ENCODE measurements around the gene KCNA10.
"Not testable (repeated sequence)": the region's sequence is repeated elsewhere in the genome, so short reads cannot be mapped to it uniquely, and the experiment has no call there.

KCNA10 gene

GRCh38 chr1:110515041-110515440 is 3.9 kb downstream of the KCNA10 start:
- TF ChIP-seq EZH2 (optimal IDR thresholded peaks at IDR 0.05; ENCODE audit: low read depth, low read length) (no peak), EZH2phosphoT487 (IDR thresholded peaks at IDR 0.05; ENCODE audit: low read length) (no peak), CTCF (IDR thresholded peaks at IDR 0.05; ENCODE audit: low read length) (no peak)
- Histone ChIP-seq H3K9me3 (replicated peaks; ENCODE audit: insufficient read depth, low read length) (no peaks in the 10 kb centered on the region), H3K27me3 (replicated peaks; ENCODE audit: insufficient read depth, low read length) (no peaks in the 10 kb centered on the region), H3K9ac (ENCODE audit: low read length) (no peak overlapping the region), H3K4me2 (ENCODE audit: low read depth, low read length) (no peak overlapping the region), H3K27ac (ENCODE audit: low read length) (no peak overlapping the region), H3K36me3 (replicated peaks; ENCODE audit: insufficient read depth, low read length) (no peaks in the 10 kb centered on the region), H2AFZ (ENCODE audit: low read length) (no peak overlapping the region), H4K20me1 (ENCODE audit: insufficient read depth, low read length) (no peaks in the 10 kb centered on the region), H3K9me2 (replicated peaks; ENCODE audit: insufficient read depth, low read length) (no peaks in the 10 kb centered on the region), H3K79me2 (ENCODE audit: low read length) (no peaks in the 10 kb centered on the region), H3K4me1 (ENCODE audit: low read length) (no peaks in the 10 kb centered on the region), H3K4me3 (ENCODE audit: low read length) (no peak overlapping the region), H3F3A (ENCODE audit: insufficient read depth, low read length) (no peaks in the 10 kb centered on the region)
- DNase-seq = no peak

- no peaks in the 10 kb centered on the region for H3K79me2 ChIP-seq (ENCODE audit: low read length)
- no peaks in the 10 kb centered on the region for H3K9me2 ChIP-seq (replicated peaks; ENCODE audit: insufficient read depth, low read length)
- TF ChIP-seq CTCF (IDR thresholded peaks at IDR 0.05; ENCODE audit: low read length) (no peak), EZH2phosphoT487 (IDR thresholded peaks at IDR 0.05; ENCODE audit: low read length) (no peak), EZH2 (optimal IDR thresholded peaks at IDR 0.05; ENCODE audit: low read depth, low read length) (no peak)
- no peak overlapping the region for H2AFZ ChIP-seq (ENCODE audit: low read length)
- H3F3A ChIP-seq (ENCODE audit: insufficient read depth, low read length) = no peaks in the 10 kb centered on the region
- H3K36me3 ChIP-seq (replicated peaks; ENCODE audit: insufficient read depth, low read length) = no peaks in the 10 kb centered on the region
- no peaks in the 10 kb centered on the region for H4K20me1 ChIP-seq (ENCODE audit: insufficient read depth, low read length)
- H3K4me2 ChIP-seq (ENCODE audit: low read depth, low read length) = no peak overlapping the region
- H3K27me3 ChIP-seq (replicated peaks; ENCODE audit: insufficient read depth, low read length) = no peaks in the 10 kb centered on the region
- DNase-seq = no peak
- H3K4me1 ChIP-seq (ENCODE audit: low read length) = no peaks in the 10 kb centered on the region
- no peak overlapping the region for H3K9ac ChIP-seq (ENCODE audit: low read length)
- H3K4me3 ChIP-seq (ENCODE audit: low read length) = no peak overlapping the region
- H3K27ac ChIP-seq (ENCODE audit: low read length) = no peak overlapping the region
- no peaks in the 10 kb centered on the region for H3K9me3 ChIP-seq (replicated peaks; ENCODE audit: insufficient read depth, low read length)
Observed at GRCh38 chr1:110513511-110513910, 5.5 kb downstream of the KCNA10 start.

GRCh38 chr1:110511436-110511835 is 7.5 kb downstream of the KCNA10 start:
- TF ChIP-seq CTCF (IDR thresholded peaks at IDR 0.05; ENCODE audit: low read length) (no peak), EZH2phosphoT487 (IDR thresholded peaks at IDR 0.05; ENCODE audit: low read length) (no peak), EZH2 (optimal IDR thresholded peaks at IDR 0.05; ENCODE audit: low read depth, low read length) (no peak)
- Histone ChIP-seq H3K4me1 (ENCODE audit: low read length) (no peaks in the 10 kb centered on the region), H3K9ac (ENCODE audit: low read length) (no peak overlapping the region)

GRCh38 chr1:110510921-110511320 is 8.1 kb downstream of the KCNA10 start:
- not testable (repeated sequence) for H3K9me2 ChIP-seq (replicated peaks; ENCODE audit: insufficient read depth, low read length); H3K36me3 ChIP-seq (replicated peaks; ENCODE audit: insufficient read depth, low read length); H3K79me2 ChIP-seq (ENCODE audit: low read length); H3F3A ChIP-seq (ENCODE audit: insufficient read depth, low read length); H3K4me2 ChIP-seq (ENCODE audit: low read depth, low read length); H3K27ac ChIP-seq (ENCODE audit: low read length); H3K4me3 ChIP-seq (ENCODE audit: low read length); DNase-seq; H3K9me3 ChIP-seq (replicated peaks; ENCODE audit: insufficient read depth, low read length); H4K20me1 ChIP-seq (ENCODE audit: insufficient read depth, low read length); H2AFZ ChIP-seq (ENCODE audit: low read length); H3K9ac ChIP-seq (ENCODE audit: low read length); H3K27me3 ChIP-seq (replicated peaks; ENCODE audit: insufficient read depth, low read length); H3K4me1 ChIP-seq (ENCODE audit: low read length)

More at GRCh38 chr1:110511436-110511835, 7.5 kb downstream of the KCNA10 start:
- Histone ChIP-seq H3K27ac (ENCODE audit: low read length) (no peak overlapping the region), H3K9me2 (replicated peaks; ENCODE audit: insufficient read depth, low read length) (no peaks in the 10 kb centered on the region), H3K79me2 (ENCODE audit: low read length) (no peaks in the 10 kb centered on the region), H4K20me1 (ENCODE audit: insufficient read depth, low read length) (no peaks in the 10 kb centered on the region), H2AFZ (ENCODE audit: low read length) (no peak overlapping the region), H3K36me3 (replicated peaks; ENCODE audit: insufficient read depth, low read length) (no peaks in the 10 kb centered on the region), H3K9me3 (replicated peaks; ENCODE audit: insufficient read depth, low read length) (no peaks in the 10 kb centered on the region), H3F3A (ENCODE audit: insufficient read depth, low read length) (no peaks in the 10 kb centered on the region), H3K4me2 (ENCODE audit: low read depth, low read length) (no peak overlapping the region), H3K4me3 (ENCODE audit: low read length) (no peak overlapping the region), H3K27me3 (replicated peaks; ENCODE audit: insufficient read depth, low read length) (no peaks in the 10 kb centered on the region)
- DNase-seq = no peak

All from MM.1S (cell line).